Bronchial epithelial cell (primary cell): ENCODE measurements around the gene UBLCP1. TPM values are rescaled to one million over a fixed set of nuclear protein-coding genes. Genes with fewer than 3 reads are reported as not detected.
A peak's percentile ranks its signal among the peaks of the same experiment; 100 is the strongest.
"Not testable (repeated sequence)": the region's sequence is repeated elsewhere in the genome, so short reads cannot be mapped to it uniquely, and the experiment has no call there.

Experiments
- DNase-seq: peaks from one replicate; pipeline ENCODE4 v3.0.0-alpha.2; 2010; ENCODE audit warnings: low read depth
- FAIRE-seq: peaks from 2 replicates; lab custom pipeline; 2011; peaks lifted over from hg19 to GRCh38; lab: Jason Lieb, UNC
- H3K27me3 ChIP-seq: 2 replicates; pipeline ENCODE4 v1.5.1; 2011; ENCODE audit warnings: low read length; ENCODE audit not compliant: control insufficient read depth, insufficient read depth
- H3K36me3 ChIP-seq: 2 replicates; pipeline ENCODE4 v1.5.1; 2011; ENCODE audit warnings: low read length; ENCODE audit not compliant: control insufficient read depth, insufficient read depth
- H3K4me3 ChIP-seq: 2 replicates; pipeline ENCODE4 v1.5.1; 2011; ENCODE audit warnings: mild to moderate bottlenecking, low read depth, low read length, control low read depth
- CTCF ChIP-seq: IDR thresholded peaks from 2 replicates; pipeline ENCODE4 v1.5.1; 2011; ENCODE audit warnings: mild to moderate bottlenecking, moderate library complexity, low read length, control low read depth, inconsistent platforms; ENCODE audit not compliant: insufficient read depth, severe bottlenecking
- total RNA-seq: library from RNA; depleted of rRNA; stranded (reverse); fragments of >200 nt; gene quantifications from 2 replicates; pipeline ENCODE4 v1.2.1, GENCODE V29; 2014

UBLCP1 gene
- total RNA-seq, 1 donor from 2014 or later = 14.5 TPM

GRCh38 chr5:159257629-159258283 lies 5.3 kb upstream of the UBLCP1 start:
- TF ChIP-seq CTCF = no peak
- Histone ChIP-seq H3K36me3 (no peaks in the 10 kb centered on the region), H3K4me3 (no peak overlapping the region), H3K27me3 (no peaks in the 10 kb centered on the region)
- no peak for FAIRE-seq
- DNase-seq = no peak

GRCh38 chr5:159258361-159258760 lies 4.7 kb upstream of the UBLCP1 start:
- no peak overlapping the region for H3K4me3 ChIP-seq
- no peak for FAIRE-seq
- no peaks in the 10 kb centered on the region for H3K36me3 ChIP-seq
- no peak for TF ChIP-seq CTCF
- no peak for DNase-seq
- H3K27me3 ChIP-seq = no peaks in the 10 kb centered on the region

- not testable (repeated sequence) for H3K27me3 ChIP-seq, DNase-seq, FAIRE-seq, H3K4me3 ChIP-seq, H3K36me3 ChIP-seq
Observed at GRCh38 chr5:159260212-159260611, 2.9 kb upstream of the UBLCP1 start.

- Histone ChIP-seq H3K36me3 (no peaks in the 10 kb centered on the region), H3K27me3 (no peaks in the 10 kb centered on the region), H3K4me3 (peak overlapping the region; percentile 79)
- FAIRE-seq (no peak), DNase-seq (peak; percentile 74)
- TF ChIP-seq CTCF = no peak
Observed at GRCh38 chr5:159262472-159262858, 625 bp upstream of the UBLCP1 start.

GRCh38 chr5:159263569-159263905 lies 447 bp downstream of the UBLCP1 start:
- TF ChIP-seq CTCF = no peak
- H3K36me3 ChIP-seq = no peaks in the 10 kb centered on the region
- FAIRE-seq (no peak), DNase-seq (peak; percentile 3)
- H3K4me3 ChIP-seq = peak overlapping the region; percentile 79
- H3K27me3 ChIP-seq = no peaks in the 10 kb centered on the region

GRCh38 chr5:159266764-159267163 lies 3.7 kb downstream of the UBLCP1 start:
- H3K36me3 ChIP-seq, H3K27me3 ChIP-seq, DNase-seq, FAIRE-seq, H3K4me3 ChIP-seq: not testable (repeated sequence)

- DNase-seq (no peak), FAIRE-seq (no peak)
- no peak for TF ChIP-seq CTCF
- Histone ChIP-seq H3K27me3 (no peaks in the 10 kb centered on the region), H3K36me3 (peaks cover 1% of the 10 kb centered on the region), H3K4me3 (no peak overlapping the region)
Observed at GRCh38 chr5:159269723-159270122, 6.6 kb downstream of the UBLCP1 start.
